Endometrium (tissue), 2 donors: Measurements from ENCODE around the gene NEU3.
"Not testable (repeated sequence)": the region's sequence is repeated elsewhere in the genome, so short reads cannot be mapped to it uniquely, and the experiment has no call there.

Source experiments
- FAIRE-seq: peaks from 2 replicates; lab custom pipeline; 2012; peaks lifted over from hg19 to GRCh38; lab: Jason Lieb, UNC
- donor health status: control.
- donor health status: control.

The NEU3 gene

GRCh38 chr11:74988541-74989259 is at the start of gene NEU3:
Gene NEU3, plus strand, starts transcription at chr11:74988933. Its CDS starts 128 bp downstream, at chr11:74989061.
- no peak for FAIRE-seq

GRCh38 chr11:74941492-74941891 is 47.2 kb upstream of the NEU3 start:
- FAIRE-seq = no peak

GRCh38 chr11:74942073-74942759 is 46.5 kb upstream of the NEU3 start:
- no peak for FAIRE-seq

- no peak for FAIRE-seq
Measured at GRCh38 chr11:74948546-74948897, 40.2 kb upstream of the NEU3 start.

- peak; percentile 93 for FAIRE-seq
Measured at GRCh38 chr11:74948898-74949752, 39.6 kb upstream of the NEU3 start, which contains the start of the genes SPCS2 and XRRA1. Gene SPCS2, plus strand, starts transcription at chr11:74949266. Its CDS starts 20 bp downstream, at chr11:74949286. Gene XRRA1, minus strand, starts transcription at chr11:74949091. Its CDS starts 8,213 bp downstream, at chr11:74940878.

- FAIRE-seq = no peak
Measured at GRCh38 chr11:74949753-74950137, 39.0 kb upstream of the NEU3 start.

- no peak for FAIRE-seq
Measured at GRCh38 chr11:74950374-74950969, 38.3 kb upstream of the NEU3 start.

- FAIRE-seq = no peak
Measured at GRCh38 chr11:74951226-74951625, 37.5 kb upstream of the NEU3 start.

- FAIRE-seq = no peak
Measured at GRCh38 chr11:74952752-74953151, 36.0 kb upstream of the NEU3 start.

- no peak for FAIRE-seq
Measured at GRCh38 chr11:74953451-74953850, 35.3 kb upstream of the NEU3 start.

- no peak for FAIRE-seq
Measured at GRCh38 chr11:74954199-74954598, 34.5 kb upstream of the NEU3 start.

GRCh38 chr11:74956397-74957015 is 32.2 kb upstream of the NEU3 start:
- no peak for FAIRE-seq

GRCh38 chr11:74957937-74958629 is 30.6 kb upstream of the NEU3 start:
- FAIRE-seq = no peak

- FAIRE-seq = not testable (repeated sequence)
Measured at GRCh38 chr11:74960128-74960527, 28.6 kb upstream of the NEU3 start.

- FAIRE-seq = no peak
Measured at GRCh38 chr11:74966651-74967050, 22.1 kb upstream of the NEU3 start.

GRCh38 chr11:74970852-74971395 is 17.8 kb upstream of the NEU3 start:
- no peak for FAIRE-seq

- no peak for FAIRE-seq
Measured at GRCh38 chr11:74971424-74971823, 17.3 kb upstream of the NEU3 start.

- no peak for FAIRE-seq
Measured at GRCh38 chr11:74978041-74978440, 10.7 kb upstream of the NEU3 start.

- FAIRE-seq = no peak
Measured at GRCh38 chr11:74980634-74981033, 8.1 kb upstream of the NEU3 start.

GRCh38 chr11:74981888-74982287 is 6.8 kb upstream of the NEU3 start:
- no peak for FAIRE-seq

GRCh38 chr11:74984070-74984469 is 4.7 kb upstream of the NEU3 start:
- FAIRE-seq = no peak
